ENCODE measurements around the gene PCDHGA1.

GRCh38 chr5:141392429-141393198, 62.3 kb downstream of the PCDHGA1 start, which contains the start of gene PCDHGA8:
- no peak for TF ChIP-seq EZH2phosphoT487 (IDR thresholded peaks at IDR 0.05; ENCODE audit: borderline replicate concordance, low read length)
- no peak for TF ChIP-seq CTCF (conservative IDR thresholded peaks at IDR 0.05; ENCODE audit: low read depth, low read length)
